ENCODE results near the gene PDZRN3. TPM values are rescaled to one million over a fixed set of nuclear protein-coding genes. Genes with fewer than 3 reads are reported as not detected.

PDZRN3 gene
- total RNA-seq, 1 experiment from 2014 or later, result 5.9 TPM

- Histone ChIP-seq H2AK5ac (ENCODE audit: insufficient read length, low read length) (no peak overlapping the region), H3K4me1 (ENCODE audit: insufficient read depth, low read length) (peaks cover 10% of the 10 kb centered on the region; the same call in 1 of the 2 replicates), H3K9ac (ENCODE audit: extremely low read depth, insufficient read length, low read length) (no peak overlapping the region), H2BK15ac (ENCODE audit: low read depth, low read length) (no peak overlapping the region), H3K4me2 (ENCODE audit: insufficient read depth, insufficient read length, low read length) (no peak overlapping the region), H3K23ac (ENCODE audit: insufficient read length, low read depth, low read length) (no peak overlapping the region), H3K79me1 (ENCODE audit: insufficient read depth, low read depth, low read length, poor library complexity, severe bottlenecking) (no peaks in the 10 kb centered on the region), H2BK12ac (ENCODE audit: insufficient read length, low read depth, low read length) (no peak overlapping the region), H4K5ac (ENCODE audit: insufficient read length, low read depth, low read length) (no peak overlapping the region), H2BK120ac (ENCODE audit: low read depth, low read length, poor library complexity, severe bottlenecking) (no peak overlapping the region), H3K27me3 (ENCODE audit: insufficient read depth, low read length) (no peaks in the 10 kb centered on the region), H3K14ac (ENCODE audit: insufficient read depth, low read length) (no peak overlapping the region), H3K4ac (ENCODE audit: low read depth, low read length) (no peak overlapping the region), H3K56ac (ENCODE audit: insufficient read length, low read depth, low read length) (no peak overlapping the region), H2AFZ (ENCODE audit: low read length) (no peak overlapping the region), H3K18ac (ENCODE audit: insufficient read length, low read depth, low read length) (no peak overlapping the region), H3K79me2 (ENCODE audit: insufficient read depth, low read length) (no peaks in the 10 kb centered on the region), H3T11ph (ENCODE audit: low read length) (no peak overlapping the region), H4K20me1 (ENCODE audit: control insufficient read depth, insufficient read depth, insufficient read length) (no peaks in the 10 kb centered on the region), H3K23me2 (ENCODE audit: insufficient read length, low read depth, low read length, poor library complexity, severe bottlenecking) (no peaks in the 10 kb centered on the region), H2BK5ac (ENCODE audit: insufficient read length, low read length) (no peak overlapping the region), H4K91ac (ENCODE audit: insufficient read length, low read depth, low read length) (no peak overlapping the region), H4K8ac (replicated peaks; ENCODE audit: insufficient read length, low read depth, low read length) (no peak overlapping the region), H3K9me3 (ENCODE audit: control insufficient read depth, low read depth, low read length) (no peaks in the 10 kb centered on the region), H3K27ac (ENCODE audit: insufficient read length, low read depth, low read length) (no peak overlapping the region), H2BK20ac (ENCODE audit: low read depth, low read length, poor library complexity, severe bottlenecking) (no peak overlapping the region)
- no peak overlapping the region for H3K4me3 Mint-ChIP-seq
- TF ChIP-seq CTCF (conservative IDR thresholded peaks at IDR 0.05), result no peak
- H3K9me3 Mint-ChIP-seq, result no peaks in the 10 kb centered on the region
- no peaks in the 10 kb centered on the region for H3K27me3 Mint-ChIP-seq (ENCODE audit: low read depth)
- no peaks in the 10 kb centered on the region for H3K36me3 Mint-ChIP-seq (ENCODE audit: insufficient read depth in 1 of 3, low read depth in 3 of 3)
- H3K4me1 Mint-ChIP-seq, result peaks cover 15 to 20% of the 10 kb centered on the region in 2 experiments
- no peak overlapping the region for H3K27ac Mint-ChIP-seq
- WGBS (ENCODE audit: extremely low coverage, insufficient read length, low lambda C conversion rate), result no CpG with 5 or more reads among the region's 2 CpGs
- DNase-seq, result no peak
Observed at GRCh38 chr3:73448041-73448440, 176.7 kb downstream of the PDZRN3 start.

All from H9 (cell line).